ENCODE data around the gene PHF13.

DNA sequence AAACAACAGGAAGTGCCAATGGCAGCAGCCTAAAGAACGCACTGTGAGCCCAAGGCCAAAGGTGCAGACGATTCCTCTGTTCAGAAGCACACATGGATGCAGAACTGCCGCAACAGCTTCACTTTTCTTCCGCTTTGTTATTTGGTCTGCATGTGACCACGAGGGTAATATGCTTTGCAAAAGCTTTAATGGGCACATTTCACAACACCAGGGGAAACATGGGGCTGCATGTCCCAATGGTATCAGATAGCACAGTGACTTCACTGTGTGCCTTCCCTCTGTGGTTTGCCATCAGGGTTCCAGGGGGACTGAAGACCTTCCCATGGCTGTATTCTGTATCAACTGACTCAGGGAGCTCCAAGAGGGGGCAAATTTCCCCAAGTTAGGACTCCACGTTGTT is 39.5 kb downstream of the PHF13 start:
- TF ChIP-seq, protein P1, sequence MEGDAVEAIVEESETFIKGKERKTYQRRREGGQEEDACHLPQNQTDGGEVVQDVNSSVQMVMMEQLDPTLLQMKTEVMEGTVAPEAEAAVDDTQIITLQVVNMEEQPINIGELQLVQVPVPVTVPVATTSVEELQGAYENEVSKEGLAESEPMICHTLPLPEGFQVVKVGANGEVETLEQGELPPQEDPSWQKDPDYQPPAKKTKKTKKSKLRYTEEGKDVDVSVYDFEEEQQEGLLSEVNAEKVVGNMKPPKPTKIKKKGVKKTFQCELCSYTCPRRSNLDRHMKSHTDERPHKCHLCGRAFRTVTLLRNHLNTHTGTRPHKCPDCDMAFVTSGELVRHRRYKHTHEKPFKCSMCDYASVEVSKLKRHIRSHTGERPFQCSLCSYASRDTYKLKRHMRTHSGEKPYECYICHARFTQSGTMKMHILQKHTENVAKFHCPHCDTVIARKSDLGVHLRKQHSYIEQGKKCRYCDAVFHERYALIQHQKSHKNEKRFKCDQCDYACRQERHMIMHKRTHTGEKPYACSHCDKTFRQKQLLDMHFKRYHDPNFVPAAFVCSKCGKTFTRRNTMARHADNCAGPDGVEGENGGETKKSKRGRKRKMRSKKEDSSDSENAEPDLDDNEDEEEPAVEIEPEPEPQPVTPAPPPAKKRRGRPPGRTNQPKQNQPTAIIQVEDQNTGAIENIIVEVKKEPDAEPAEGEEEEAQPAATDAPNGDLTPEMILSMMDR (IDR thresholded peaks at IDR 0.05) = no peak
- no peak for TF ChIP-seq POLR2A (IDR thresholded peaks at IDR 0.05)

Measured in heart left ventricle (tissue), 13 donors.